ENCODE measurements around the gene TSPYL1. TPM values are rescaled to one million over a fixed set of nuclear protein-coding genes. Genes with fewer than 3 reads are reported as not detected.
A peak's percentile ranks its signal among the peaks of the same experiment; 100 is the strongest.
"Not testable (repeated sequence)": the region's sequence is repeated elsewhere in the genome, so short reads cannot be mapped to it uniquely, and the experiment has no call there.

TSPYL1 gene
- total RNA-seq, 1 donor from 2014 or later: 67.1 TPM

DNA sequence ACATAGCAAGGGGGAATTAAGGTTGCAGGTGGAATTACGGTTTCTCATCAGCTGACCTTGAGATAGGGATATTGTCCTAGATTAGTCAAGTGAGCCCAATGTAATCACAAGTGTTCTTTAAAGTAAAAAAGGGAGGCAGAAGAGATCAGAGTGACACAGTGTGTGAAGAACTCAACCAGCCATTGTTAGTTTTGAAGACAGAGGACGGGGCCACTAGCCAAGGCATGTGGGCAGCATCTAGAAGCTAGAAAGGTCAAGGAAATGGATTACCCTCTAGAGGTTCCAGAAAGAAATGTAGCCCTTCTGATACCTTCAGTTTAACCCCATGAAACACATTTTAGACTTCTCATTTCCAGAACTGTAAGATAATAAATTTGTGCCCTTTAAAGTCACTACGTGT lies 18.5 kb upstream of the TSPYL1 start:
- no peak for DNase-seq (ENCODE audit: low read depth)

DNA sequence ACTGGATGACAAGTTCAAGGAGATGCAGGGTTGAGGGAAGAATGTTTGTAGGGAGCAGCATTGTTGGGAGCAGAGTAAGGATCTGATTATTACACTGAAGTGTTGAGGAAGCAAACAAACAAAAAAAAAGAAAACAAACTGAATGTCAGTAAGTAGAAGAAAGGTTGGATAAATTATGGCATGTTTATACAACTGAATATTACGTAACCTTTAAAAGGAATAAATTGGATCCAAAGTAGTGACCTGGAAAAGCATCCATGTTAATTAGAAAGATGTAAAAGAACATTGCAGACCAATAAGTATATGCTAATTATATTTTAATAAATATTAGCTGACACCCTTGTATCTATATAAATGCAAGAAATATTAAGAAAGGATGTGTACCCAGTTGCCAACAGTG lies 12.8 kb upstream of the TSPYL1 start:
- DNase-seq (ENCODE audit: low read depth): no peak

DNA sequence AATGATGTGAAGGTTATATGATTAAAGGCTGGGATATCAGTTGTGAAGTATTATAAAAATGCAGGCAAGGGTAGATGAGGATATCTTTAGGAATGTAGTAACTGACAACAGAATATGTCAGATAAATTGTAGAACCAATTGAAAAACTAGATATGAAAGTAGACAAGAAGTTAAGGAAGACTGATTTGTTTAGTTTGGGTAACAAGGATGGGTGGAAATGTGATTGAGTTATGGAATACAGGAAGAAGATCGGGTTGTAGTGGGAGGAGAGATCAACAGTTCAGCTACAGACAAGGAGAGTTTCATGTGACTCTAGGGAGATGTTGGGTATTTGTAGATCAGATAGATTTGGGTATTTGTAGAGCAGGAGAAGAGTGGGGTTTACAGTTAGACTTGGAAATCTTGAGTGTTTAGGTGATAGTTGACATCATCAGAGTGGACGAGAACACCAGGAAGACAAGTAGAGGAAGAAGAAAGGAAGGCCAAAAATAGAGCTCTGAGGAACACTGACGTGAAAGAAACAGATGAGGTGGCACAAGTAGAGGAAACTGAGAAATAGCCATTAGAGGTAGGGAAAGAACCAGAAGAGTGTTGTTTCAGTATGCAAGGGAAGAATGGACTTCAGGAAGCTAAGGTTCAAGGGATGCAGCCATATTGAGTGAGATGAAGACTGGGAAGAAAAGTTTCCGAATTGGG lies 12.1 kb upstream of the TSPYL1 start:
- no peak for DNase-seq (ENCODE audit: low read depth)

DNA sequence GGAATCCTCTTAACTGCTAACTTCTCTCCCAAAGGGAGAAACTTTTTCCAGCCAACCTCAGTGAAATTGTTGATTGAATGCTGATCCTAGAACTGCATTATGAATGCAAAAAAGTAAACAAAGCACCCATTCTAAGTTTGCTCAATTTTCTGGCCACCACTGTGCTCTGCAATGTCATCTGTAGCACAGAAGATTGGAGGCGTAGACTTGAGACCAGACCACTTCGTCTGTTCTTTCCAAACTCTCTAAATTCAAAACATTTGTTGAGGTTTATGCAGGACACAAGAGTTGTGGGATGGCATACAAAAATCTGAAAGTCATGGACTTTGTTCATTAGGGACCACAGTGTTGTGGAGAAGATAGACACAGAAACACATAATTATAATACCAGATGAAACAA lies 11.1 kb upstream of the TSPYL1 start:
- no peak for DNase-seq (ENCODE audit: low read depth)

DNA sequence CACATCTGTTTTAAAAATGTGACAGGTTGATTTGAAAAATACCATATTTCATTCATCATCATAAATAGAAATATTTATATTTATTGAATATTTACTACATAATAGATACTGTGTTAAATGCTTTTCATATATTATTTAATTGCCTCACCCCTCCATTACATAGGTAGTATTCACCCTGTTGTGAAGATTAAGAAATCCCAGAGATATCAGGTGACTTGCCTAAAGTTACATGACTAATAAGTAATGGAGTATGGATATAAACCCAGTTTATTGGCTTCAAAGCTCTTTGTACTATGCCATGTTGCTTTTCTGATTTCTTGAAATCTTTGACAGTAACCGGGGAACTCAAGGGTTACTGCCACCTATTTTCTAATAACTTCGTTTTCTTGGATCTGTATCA lies 10.1 kb upstream of the TSPYL1 start:
- DNase-seq (ENCODE audit: low read depth): no peak

DNA sequence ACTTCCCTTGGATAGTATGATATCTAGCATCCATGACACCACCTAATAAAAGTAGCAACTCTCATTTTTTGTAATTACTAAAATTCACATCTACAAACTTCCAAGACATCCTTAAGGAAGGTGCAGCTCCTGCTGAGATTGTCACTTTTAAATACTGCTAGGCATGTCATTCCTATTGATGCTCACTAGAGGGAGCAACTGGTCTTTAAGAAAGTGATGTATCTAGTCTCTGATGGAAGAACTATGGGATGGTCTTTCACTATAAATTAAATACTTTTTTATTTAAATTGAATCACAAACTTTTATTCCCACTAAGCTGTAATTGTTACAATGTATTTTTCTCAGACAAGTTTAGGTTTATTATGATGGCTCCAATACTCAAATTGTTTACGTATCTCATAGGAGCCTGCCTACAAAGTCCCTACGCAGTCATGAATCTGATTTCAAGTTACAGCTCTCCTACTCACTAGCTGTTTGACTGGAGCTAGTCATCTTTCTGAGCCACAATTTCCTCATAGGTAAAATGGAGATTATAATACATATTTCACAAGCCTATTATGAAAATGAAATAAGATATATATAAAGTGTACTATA lies 8.1 kb upstream of the TSPYL1 start:
- DNase-seq (ENCODE audit: low read depth): peak; percentile 54

DNA sequence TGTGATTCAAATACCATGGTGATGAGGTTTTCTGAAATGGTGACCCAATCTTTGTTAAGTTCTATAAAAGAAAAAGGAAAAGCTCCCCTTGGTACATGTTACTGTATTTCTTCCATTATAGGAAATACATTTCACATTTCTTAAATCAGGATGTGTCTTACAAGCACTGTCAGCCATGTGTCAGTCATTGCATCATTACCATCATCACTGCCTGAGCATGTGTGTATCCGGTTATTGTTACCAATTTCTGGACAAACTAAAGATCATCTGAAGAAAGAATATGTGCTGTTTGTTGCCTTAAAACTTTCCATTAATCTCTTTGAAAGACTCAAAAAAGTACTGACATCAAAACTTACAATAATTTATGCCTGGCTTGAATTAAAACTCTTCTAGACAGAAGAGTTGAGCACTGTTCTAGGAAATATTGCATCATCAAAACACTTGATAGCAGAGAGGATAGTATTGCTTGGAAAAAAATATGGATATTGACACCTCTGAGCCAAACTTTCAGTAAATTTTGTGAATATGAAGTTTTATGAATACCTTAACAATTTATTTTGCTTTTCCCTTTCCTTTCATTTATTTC lies 7.1 kb upstream of the TSPYL1 start:
- no peak for DNase-seq (ENCODE audit: low read depth)

DNA sequence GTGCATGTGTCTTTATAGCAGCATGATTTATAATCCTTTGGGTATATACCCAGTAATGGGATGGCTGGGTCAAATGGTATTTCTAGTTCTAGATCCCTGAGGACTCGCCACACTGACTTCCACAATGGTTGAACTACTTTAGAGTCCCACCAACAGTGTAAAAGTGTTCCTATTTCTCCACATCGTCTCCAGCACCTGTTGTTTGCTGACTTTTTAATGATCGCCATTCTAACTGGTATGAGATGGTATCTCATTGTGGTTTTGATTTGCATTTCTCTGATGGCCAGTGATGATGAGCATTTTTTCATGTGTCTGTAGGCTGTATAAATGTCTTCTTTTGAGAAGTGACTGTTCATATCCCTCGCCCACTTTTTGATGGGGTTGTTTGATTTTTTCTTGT lies 5.3 kb upstream of the TSPYL1 start:
- DNase-seq (ENCODE audit: low read depth): not testable (repeated sequence)

DNA sequence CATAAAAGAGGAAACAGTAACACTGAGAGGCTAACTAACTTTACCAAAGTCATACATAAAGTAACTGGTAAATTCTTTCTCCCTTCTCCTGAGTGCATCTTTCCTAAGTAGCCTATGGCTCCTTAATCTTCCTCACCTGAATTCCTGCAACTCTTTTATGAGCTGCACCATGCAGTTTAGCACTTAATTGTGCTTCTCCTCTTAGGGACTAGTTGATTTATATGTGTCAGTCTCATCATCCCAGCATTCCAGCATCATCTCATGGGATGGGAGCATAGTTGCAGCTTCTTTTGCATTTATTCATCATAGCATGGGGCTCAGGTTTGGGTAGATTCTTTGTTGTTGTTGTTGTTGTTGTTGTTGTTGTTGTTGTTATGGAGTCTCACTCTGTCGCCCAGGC lies 3.5 kb upstream of the TSPYL1 start:
- no peak for DNase-seq (ENCODE audit: low read depth)

DNA sequence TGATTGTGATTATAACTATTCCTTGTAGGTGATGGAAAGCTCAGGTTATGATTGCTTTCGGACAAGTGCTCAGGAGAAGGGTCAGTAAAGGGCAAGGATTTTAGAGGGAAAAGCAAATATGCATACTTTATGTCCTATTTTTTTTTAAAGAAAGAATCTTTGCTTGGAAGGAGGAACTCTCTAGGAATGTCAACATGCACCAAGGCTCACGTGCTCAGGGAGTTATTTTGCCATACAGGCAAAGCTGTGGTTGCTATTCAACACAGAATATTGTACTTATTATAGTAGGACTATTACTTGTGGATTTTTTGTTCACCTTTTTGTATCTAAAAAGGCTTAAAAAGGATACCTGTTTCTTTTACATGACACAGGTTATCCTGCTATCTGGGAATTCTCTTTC lies 3.0 kb upstream of the TSPYL1 start:
- DNase-seq (ENCODE audit: low read depth): no peak

DNA sequence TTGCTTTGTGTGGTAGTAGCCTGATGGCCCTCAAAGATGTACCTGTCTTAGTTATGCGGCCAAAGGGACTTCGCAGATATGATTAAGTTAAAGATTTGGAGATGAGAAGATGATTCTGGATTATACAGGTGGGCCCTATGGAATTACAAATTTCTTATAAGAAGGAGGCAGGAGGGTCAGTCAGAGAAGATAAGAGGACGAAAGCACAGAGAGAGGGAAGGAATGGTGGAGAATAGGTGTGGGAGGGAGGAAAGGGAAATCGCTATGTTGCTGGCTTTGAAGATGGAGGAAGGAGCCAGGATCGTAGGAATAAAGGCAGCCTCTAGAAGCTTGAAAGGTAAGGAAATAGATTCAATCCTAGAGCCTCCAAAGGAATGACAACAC lies 1.2 kb upstream of the TSPYL1 start:
- no peak for DNase-seq (ENCODE audit: low read depth)

DNA sequence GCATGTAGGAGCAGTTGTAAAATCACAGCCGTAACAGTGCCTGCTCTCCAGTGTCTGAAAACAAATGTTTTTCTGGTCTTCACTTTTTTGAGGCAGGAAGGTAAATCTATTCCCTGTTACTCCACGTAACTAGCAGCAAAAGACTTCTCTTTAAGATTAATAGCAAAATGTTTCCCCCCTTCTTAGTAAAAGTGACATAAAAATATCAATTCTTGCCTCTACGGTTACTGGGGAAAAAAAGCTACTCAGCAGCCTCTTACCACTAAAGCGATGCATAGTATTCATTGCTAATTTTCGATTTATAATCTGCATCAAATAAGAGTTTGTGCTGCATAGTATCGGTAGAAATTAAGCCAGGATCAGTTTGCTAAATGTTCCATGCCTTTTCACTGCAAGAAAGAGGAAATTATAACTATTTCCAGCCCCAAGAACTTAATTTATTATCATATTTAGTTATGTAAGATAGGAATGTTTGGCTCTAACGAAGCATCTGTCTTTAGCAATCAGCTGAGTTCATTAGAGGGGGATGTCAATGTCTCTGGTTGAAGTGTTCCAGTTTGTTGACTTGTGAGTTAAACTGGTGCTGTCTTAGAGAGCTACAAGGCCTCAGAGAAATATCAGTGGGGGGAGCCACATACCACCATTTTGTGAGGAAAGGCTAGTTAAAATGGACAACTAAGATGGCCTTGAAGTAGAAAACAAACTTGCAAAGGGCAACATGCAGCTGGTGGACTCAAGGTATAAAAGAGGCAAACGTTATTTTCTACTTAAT lies 617 bp upstream of the TSPYL1 start:
- peak; percentile 31 for DNase-seq (ENCODE audit: low read depth)

DNA sequence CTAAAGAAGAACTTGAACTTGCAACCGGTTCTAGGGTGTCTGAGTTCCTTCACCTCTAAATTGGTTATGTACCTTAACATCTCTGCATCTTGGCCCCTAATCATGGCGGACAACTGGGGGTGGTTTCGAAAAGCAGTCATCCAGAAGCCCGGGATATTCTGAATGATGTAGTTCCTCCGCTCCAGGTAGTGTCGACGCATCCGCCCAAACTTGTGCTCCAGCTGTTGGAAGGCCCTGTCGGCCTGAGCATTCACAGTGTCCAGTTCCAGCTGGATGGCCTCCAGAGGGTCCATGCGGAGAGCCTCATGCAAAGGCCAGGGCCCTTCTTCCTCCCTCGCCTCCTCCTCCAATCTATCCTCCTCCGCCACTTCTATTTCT lies 887 bp downstream of the TSPYL1 start:
- DNase-seq (ENCODE audit: low read depth): peak; percentile 58

DNA sequence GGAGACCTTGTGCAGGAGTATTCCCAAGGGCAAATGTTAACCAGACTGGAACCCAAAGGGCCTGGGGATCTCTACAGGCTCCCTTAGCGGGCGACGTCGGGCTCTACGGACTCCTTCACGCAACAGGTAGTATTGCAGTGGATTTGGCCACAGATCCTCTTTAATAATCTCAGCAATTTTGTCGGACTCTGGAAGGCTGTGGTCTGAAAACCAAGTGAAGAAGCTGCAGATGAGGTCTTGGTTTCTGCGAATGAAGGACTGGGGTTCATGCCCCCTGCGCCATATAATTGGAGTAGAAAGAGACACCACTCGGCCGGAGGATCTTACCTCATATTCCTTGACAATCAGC lies 1.3 kb downstream of the TSPYL1 start:
- no peak for DNase-seq (ENCODE audit: low read depth)

DNA sequence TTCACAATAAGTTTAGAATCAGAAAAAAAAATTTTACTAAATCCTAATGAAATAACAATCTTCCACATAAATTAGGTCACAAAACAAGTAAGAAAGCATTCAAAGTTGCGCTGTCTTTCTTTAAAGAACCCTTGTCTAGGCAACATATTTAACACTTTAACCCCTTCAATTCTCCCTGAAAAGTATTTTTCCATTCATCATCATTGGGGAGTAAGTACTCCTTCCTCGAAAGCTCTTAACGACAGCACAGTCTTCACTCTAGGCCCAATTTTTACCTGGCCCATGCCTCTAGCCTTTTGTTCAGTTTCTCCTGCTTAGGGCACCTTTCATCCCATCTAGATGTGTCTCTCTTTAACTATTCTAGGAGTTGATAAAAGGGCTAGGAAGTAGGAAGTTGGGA lies 2.6 kb downstream of the TSPYL1 start:
- DNase-seq (ENCODE audit: low read depth): no peak

DNA sequence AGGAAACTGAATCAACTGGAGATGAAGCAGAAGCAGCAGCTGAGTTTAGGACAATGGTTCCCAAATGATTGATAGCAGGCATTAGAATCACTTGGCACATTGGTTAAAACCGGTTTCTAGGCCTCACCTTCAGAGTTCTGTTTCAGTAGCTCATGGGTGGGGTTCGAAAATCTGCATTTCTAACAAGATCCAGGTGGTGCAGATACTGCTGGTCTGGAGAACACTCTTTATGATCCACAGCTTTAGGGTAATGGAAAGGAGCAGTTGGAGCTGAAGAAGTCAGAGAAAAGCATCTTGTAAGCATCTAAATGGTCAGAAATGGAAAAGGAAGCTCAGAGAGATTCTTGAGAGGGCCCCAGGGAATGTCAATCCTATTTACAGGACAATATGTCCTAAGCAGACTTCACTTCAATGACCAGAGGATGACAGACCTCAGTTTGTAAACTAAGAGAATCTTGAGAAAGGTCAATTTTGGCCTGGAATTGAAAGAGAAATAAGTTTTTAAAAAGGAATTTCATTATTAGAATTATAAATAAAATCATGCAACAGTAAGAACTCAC lies 8.5 kb downstream of the TSPYL1 start:
- DNase-seq (ENCODE audit: low read depth): no peak

DNA sequence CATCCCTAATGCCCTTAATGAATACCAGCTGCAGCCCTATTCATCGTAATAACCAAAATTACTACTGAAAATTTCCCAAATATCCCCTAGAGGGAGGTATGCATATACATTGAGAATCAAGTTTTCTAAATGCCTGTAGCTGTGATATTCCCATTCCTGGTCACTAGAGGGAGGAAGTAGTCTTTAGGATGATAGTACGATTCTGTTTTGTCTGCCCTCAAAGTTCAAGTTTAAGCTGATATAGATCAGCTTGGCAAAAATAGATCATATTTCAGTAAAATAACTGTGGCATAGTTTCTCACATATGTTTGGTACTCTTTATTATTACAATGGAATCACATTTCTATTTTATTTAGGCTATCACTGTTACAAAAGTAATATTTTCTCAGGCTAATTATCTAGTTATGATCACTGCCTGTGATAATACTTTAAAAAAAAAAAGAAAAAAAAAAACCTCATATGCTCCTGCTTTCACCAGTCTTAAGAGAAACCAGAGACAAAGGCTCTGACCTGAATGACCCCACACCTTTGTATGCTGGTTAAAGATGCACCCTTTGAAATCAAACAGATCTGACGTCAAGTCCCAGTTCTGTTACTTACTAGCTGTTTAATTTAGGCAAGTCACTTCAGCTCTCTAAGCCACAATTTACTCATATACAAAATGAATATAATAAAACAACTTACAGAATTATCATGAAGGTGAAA lies 11.0 kb downstream of the TSPYL1 start:
- peak; percentile 61 for DNase-seq (ENCODE audit: low read depth)

DNA sequence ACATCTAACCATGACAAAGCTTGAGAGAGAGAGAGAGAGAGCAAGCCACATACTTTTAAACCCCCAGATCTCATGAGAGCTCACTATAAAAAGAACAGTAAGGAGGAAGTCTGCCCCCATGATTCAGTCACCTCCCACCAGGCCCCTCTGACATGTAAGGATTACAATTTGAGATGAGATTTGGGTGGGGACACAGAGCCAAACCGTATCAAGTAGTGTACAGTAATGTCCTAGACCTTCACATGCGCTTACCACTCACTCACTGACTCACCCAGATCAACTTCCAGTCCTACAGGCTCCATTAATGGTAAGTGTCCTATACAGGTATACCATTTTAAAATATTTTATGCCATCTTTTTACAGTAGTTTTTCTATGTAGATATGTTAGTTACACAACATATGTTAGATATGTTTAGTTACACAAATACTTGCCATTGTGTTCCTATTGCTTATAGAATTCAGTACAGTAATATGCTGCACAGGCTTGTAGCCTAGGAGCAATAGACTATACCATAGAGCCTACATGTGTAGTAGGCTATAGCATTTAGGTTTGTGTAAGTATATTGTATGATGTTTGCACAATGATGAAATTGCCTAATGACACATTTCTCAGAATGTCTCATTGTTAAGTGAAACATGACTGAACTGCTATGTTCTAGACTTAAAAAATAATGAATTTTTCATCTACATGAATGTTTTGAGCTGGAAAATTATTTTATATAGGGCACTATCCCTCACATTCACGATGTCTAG lies 11.7 kb downstream of the TSPYL1 start:
- peak; percentile 26 for DNase-seq (ENCODE audit: low read depth)

DNA sequence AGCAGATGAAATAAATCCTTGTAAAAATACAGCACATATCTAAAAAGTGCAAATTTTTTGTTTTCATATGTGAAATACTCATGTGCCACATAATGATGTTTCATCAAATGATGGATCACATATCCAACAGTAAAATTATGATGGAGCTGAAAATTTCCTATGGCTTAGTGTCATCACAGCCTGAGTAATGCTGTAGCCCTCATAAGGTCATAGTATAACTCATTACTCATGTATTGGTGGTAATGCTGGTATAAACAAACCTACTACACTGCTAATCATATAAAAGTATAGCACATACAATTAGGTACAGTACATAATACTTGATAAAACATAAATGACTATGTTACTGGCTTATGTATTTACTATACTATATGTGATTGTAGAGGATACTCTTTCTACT lies 12.9 kb downstream of the TSPYL1 start:
- no peak for DNase-seq (ENCODE audit: low read depth)

DNA sequence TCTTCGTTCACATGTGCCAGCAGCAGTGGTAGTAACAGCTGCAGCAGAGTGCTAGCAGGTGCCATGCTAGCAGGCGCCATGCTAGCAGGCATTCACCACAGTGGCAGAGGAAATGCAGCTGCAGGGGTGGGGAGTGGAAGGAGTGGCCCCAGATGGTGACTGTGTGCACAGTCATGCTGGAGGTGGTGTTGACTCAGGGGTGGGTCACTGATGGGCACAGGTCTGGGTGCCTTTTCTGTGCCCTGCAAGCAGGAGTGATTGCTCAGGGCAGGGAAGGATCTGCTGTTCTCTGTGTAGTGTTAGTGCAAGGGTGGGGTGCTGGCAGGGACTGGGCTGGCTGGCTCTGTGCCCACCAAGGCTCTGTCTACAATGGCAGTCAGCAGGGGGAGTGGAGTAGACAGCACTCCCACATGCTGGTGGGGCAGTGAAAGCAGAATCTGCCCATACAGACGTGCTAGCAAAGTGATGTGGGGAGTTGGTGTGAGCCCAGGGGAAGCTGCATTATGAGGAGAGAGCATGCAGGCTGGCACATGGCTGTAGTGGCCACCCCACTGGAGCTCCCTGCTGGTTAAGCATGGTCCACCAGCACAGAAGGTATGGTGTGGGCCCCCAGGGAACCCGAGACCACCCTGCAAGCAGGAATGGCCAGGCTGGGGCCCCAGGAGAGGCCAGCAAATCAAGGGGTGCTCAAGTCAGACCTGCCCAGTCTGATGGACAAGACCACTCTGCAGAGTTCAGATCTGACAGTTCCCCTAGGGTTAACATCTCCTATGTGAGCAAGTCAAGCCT lies 14.5 kb downstream of the TSPYL1 start:
- peak; percentile 89 for DNase-seq (ENCODE audit: low read depth)
